Suprapubic skin (tissue), 4 donors: ENCODE measurements around the gene USP19. TPM values are rescaled to one million over a fixed set of nuclear protein-coding genes. Genes with fewer than 3 reads are reported as not detected.
A peak's percentile ranks its signal among the peaks of the same experiment; 100 is the strongest.

Experiments used
- DNase-seq, 2 donors: peaks; one replicate each; pipeline ENCODE4 v3.0.0-alpha.2; 2019; ENCODE audit warnings: low spot score in 2 of 2
- H3K27ac ChIP-seq: fragments of 200-600 bp; sonication (generic); one replicate; pipeline ENCODE4 v1.5.1; 2019
- H3K27me3 ChIP-seq: fragments of 200-600 bp; sonication (generic); one replicate; pipeline ENCODE4 v1.5.1; 2019
- H3K36me3 ChIP-seq: fragments of 200-600 bp; sonication (generic); one replicate; pipeline ENCODE4 v1.5.1; 2019
- H3K4me1 ChIP-seq: fragments of 200-600 bp; sonication (generic); one replicate; pipeline ENCODE4 v1.5.1; 2019
- H3K4me3 ChIP-seq: fragments of 200-600 bp; sonication (generic); one replicate; pipeline ENCODE4 v1.5.1; 2019; ENCODE audit warnings: mild to moderate bottlenecking
- H3K9me3 ChIP-seq: fragments of 200-600 bp; sonication (generic); one replicate; pipeline ENCODE4 v1.5.1; 2019
- EP300 ChIP-seq: sonication (generic); formaldehyde crosslinking; IDR thresholded peaks from one replicate; pipeline ENCODE4 v1.6.1; 2017; ENCODE audit warnings: antibody characterized with exemption
- POLR2A ChIP-seq, 2 donors: fragments of 450-650 bp; IDR thresholded peaks; one replicate each; pipeline ENCODE4 v1.6.1; 2017; ENCODE audit warnings: antibody characterized with exemption in 2 of 2, mild to moderate bottlenecking in 2 of 2, moderate library complexity in 2 of 2
- POLR2AphosphoS5 ChIP-seq, 3 donors: sonication (generic); formaldehyde crosslinking; IDR thresholded peaks; one replicate each; pipeline ENCODE4 v1.6.1; 2017; ENCODE audit warnings: antibody characterized with exemption in 3 of 3
- WGBS: methylation state at CpG from one replicate; pipeline ENCODE4 v1.1.5; 2018; 5-methylcytosine and 5-hydroxymethylcytosine counted together
- total RNA-seq, 4 donors: library from RNA; depleted of rRNA; stranded (reverse); fragments of >200 nt; gene quantifications; one replicate each; pipeline ENCODE4 v1.1.0, GENCODE V29; 2016
- TF ChIP-seq, protein P1 (sequence below), 2 donors: fragments of 200-600 bp in 1 of 2; fragments of 450-650 bp in 1 of 2; sonication (generic) in 1 of 2; IDR thresholded peaks; one replicate each; pipeline ENCODE4 v1.5.1; 2016 to 2019; ENCODE audit warnings: antibody characterized with exemption in 2 of 2, mild to moderate bottlenecking in 1 of 2, moderate library complexity in 1 of 2

The USP19 gene
- total RNA-seq, 4 donors from 2014 or later = 46.1 to 82.1 (median 76.0) TPM

DNA sequence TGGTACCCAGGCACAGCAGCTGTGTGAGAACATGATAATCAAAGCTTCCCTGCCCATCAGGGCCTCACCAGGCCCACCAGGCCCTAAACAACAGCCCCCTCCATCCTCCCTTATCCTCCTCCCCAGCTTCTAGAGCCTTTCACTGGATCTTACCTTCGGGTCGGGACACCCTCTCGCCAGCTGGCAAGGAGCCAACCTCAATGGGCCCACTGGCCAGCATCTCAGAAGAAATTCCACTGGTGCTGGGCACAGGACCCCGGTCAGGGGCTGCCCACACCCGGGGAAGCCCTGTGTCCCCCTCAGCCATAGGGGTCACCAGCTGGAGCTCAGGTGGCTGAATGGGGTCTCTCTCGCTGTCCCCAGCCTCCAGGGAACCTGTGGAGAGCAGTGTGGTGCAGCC, 9.3 kb downstream of the USP19 start:
- Histone ChIP-seq H3K36me3 (peaks cover 90% of the 10 kb centered on the region), H3K27ac (no peak overlapping the region), H3K27me3 (no peaks in the 10 kb centered on the region), H3K4me1 (no peaks in the 10 kb centered on the region), H3K4me3 (no peak overlapping the region), H3K9me3 (no peaks in the 10 kb centered on the region)
- TF ChIP-seq, protein P1, sequence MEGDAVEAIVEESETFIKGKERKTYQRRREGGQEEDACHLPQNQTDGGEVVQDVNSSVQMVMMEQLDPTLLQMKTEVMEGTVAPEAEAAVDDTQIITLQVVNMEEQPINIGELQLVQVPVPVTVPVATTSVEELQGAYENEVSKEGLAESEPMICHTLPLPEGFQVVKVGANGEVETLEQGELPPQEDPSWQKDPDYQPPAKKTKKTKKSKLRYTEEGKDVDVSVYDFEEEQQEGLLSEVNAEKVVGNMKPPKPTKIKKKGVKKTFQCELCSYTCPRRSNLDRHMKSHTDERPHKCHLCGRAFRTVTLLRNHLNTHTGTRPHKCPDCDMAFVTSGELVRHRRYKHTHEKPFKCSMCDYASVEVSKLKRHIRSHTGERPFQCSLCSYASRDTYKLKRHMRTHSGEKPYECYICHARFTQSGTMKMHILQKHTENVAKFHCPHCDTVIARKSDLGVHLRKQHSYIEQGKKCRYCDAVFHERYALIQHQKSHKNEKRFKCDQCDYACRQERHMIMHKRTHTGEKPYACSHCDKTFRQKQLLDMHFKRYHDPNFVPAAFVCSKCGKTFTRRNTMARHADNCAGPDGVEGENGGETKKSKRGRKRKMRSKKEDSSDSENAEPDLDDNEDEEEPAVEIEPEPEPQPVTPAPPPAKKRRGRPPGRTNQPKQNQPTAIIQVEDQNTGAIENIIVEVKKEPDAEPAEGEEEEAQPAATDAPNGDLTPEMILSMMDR (IDR thresholded peaks at IDR 0.05) = no peak
- TF ChIP-seq POLR2AphosphoS5 (IDR thresholded peaks at IDR 0.05) (no peak), POLR2A (IDR thresholded peaks at IDR 0.05) (no peak), EP300 (no peak)
- no peak for DNase-seq
- WGBS = 59% methylated on average over 5 of the region's 6 CpGs

DNA sequence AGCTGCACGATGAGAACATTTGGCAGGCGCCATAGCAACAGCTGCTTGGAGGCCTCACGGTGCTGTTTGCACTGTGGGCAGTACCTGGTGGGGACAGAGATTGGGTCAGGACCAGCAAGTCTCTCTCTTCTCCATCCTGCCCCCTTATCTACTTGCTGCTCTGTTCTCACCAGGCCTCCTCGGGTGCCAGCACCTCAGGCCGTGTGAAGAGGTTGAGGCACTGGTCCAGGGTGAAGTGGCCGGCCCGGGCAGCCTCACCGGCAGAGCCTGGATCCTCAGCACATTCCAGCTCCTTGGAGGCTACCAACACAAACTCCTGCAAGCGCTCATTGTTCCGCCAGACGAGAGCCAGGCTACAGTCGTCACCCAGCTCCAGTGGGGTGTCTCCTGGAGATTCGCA, 9.8 kb downstream of the USP19 start:
- peaks cover 84% of the 10 kb centered on the region for H3K36me3 ChIP-seq
- TF ChIP-seq EP300 (no peak), POLR2AphosphoS5 (IDR thresholded peaks at IDR 0.05) (no peak), POLR2A (IDR thresholded peaks at IDR 0.05) (no peak)
- TF ChIP-seq, protein P1 (IDR thresholded peaks at IDR 0.05) = no peak
- no peak overlapping the region for H3K27ac ChIP-seq
- no peak for DNase-seq
- H3K9me3 ChIP-seq = no peaks in the 10 kb centered on the region
- 77% methylated on average over 5 of the region's 13 CpGs for WGBS
- no peaks in the 10 kb centered on the region for H3K27me3 ChIP-seq
- peaks cover 2% of the 10 kb centered on the region for H3K4me1 ChIP-seq
- H3K4me3 ChIP-seq = no peak overlapping the region

DNA sequence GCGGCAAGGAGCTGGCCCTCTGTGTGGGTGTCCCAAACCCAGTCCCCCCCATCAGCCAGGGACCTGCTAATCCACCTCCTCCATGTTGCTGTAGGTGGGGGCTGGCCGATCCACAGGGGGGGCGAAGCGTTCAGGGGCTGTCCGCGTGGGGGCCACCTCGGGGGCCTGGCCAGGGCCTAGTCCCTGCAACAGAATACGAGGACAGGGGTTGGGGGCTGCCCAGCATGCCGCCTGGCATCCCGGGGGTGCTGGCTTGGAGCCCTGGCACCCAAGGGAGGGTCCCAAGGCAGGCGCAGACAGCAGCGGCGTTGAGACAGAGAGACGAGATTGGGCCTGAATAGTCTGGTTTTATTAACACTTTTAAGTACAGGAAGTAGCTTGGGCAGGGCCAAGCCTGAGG, 12.3 kb downstream of the USP19 start:
- Histone ChIP-seq H3K9me3 (no peaks in the 10 kb centered on the region), H3K27me3 (no peaks in the 10 kb centered on the region), H3K36me3 (peaks cover 60% of the 10 kb centered on the region), H3K27ac (no peak overlapping the region), H3K4me3 (no peak overlapping the region), H3K4me1 (peaks cover 21% of the 10 kb centered on the region)
- no peak for DNase-seq
- 70% methylated on average over 8 of the region's 14 CpGs for WGBS
- TF ChIP-seq POLR2A (IDR thresholded peaks at IDR 0.05) (no peak), EP300 (no peak), POLR2AphosphoS5 (IDR thresholded peaks at IDR 0.05) (no peak)
- TF ChIP-seq, protein P1 (IDR thresholded peaks at IDR 0.05) = no peak

DNA sequence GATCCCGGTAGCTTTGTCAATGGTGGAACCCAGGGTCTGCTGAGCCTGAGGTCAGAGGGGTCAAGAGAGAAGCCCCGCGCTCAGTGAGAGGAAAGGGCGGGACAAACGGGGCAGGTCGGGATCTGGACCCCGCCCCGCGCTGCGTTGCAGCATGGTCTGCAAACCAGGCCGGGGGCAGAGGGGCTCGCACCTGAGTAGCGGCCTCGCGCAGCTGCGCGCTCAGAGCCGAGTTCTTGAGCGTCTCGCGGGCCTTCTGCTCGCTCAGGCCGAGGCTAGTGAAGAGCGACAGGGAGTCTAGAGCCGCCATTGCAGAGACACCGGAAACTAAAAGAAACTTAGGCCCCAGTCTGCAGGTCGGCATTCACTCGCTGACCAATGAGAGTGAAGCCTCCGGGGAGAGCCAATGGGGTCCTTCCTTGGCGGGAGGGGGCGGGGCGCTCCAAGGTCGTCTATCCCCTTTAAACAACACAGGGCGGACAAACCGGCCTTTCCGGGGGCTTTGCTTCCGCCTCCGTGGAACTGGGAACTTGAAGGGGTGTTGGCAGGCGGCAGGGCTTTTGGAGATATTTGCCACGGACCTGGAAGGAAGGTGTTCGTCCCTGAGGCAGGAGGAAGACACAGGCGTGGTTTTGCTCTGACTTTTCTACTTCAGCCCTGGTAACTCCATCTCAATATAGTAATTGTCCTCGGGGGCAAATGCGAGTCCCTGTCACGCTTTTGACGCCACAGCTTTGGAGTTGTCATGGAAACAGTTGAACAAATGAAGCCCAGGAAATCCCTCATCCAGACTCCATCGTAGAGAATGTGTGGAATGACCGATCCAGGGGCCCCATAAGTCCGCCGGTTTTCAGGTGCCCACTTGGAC, 16.0 kb downstream of the USP19 start, which contains the start of gene QARS1:
TSS of gene QARS1 (minus strand) at position 331 of the 865 bp plus-strand sequence. CDS start at position 307, 24 bp downstream.
- peaks cover 58% of the 10 kb centered on the region for H3K36me3 ChIP-seq
- H3K27ac ChIP-seq = peak within 1 kb of the TSS; percentile 90
- H3K4me1 ChIP-seq = peaks cover 26% of the 10 kb centered on the region
- DNase-seq = peak; percentile 97 to 98
- H3K9me3 ChIP-seq = no peaks in the 10 kb centered on the region
- 2% methylated on average over 33 of the region's 50 CpGs for WGBS
- TF ChIP-seq, protein P1 (IDR thresholded peaks at IDR 0.05) = no peak
- TF ChIP-seq POLR2AphosphoS5 (IDR thresholded peaks at IDR 0.05) = peak in 2 of 3 donors; percentile 61 to 69
- no peaks in the 10 kb centered on the region for H3K27me3 ChIP-seq
- H3K4me3 ChIP-seq = peak within 1 kb of the TSS; percentile 95

DNA sequence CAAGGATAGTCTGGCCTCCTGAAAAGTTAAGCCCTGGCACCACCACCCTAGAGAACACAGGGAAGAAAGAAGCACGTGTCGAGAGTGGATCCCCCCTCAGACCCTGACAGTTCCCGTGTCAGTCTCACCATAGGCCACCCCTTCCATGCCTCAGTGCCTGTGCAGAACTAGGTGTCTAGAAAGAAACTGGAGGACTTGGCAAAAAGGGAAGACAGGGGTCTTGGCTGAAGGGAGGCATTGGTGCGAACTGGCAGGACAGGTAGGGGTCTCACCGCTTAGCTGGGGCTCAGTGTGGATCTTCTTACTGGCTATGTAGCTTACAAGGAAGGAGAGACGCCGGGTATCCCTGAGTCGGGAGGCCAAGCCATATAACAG, 16.6 kb downstream of the USP19 start:
- peak overlapping the region; percentile 90 for H3K27ac ChIP-seq
- H3K27me3 ChIP-seq = no peaks in the 10 kb centered on the region
- no peaks in the 10 kb centered on the region for H3K9me3 ChIP-seq
- peaks cover 26% of the 10 kb centered on the region for H3K4me1 ChIP-seq
- peak overlapping the region; percentile 95 for H3K4me3 ChIP-seq
- DNase-seq = no peak
- TF ChIP-seq EP300 = no peak
- no peak for TF ChIP-seq POLR2AphosphoS5 (IDR thresholded peaks at IDR 0.05)
- peaks cover 58% of the 10 kb centered on the region for H3K36me3 ChIP-seq
- WGBS = 8% methylated on average over 8 of the region's 8 CpGs
